Neural cell (in vitro differentiated cells): ENCODE measurements around the gene GALNT2. TPM values are rescaled to one million over a fixed set of nuclear protein-coding genes. Genes with fewer than 3 reads are reported as not detected.

Source experiments
- H2AFZ ChIP-seq: fragments of 200-600, 300-800 bp; sonication (generic), shearing (Covaris generic); 2 replicates; pipeline ENCODE4 v1.6.0; 2014; ENCODE audit warnings: low read depth, mild to moderate bottlenecking, antibody characterized with exemption, low read length, moderate library complexity
- H3F3A ChIP-seq: fragments of 200-600 bp; shearing (Covaris generic); 2 replicates; pipeline ENCODE4 v1.6.1; 2016; ENCODE audit warnings: mild to moderate bottlenecking, moderate library complexity, mixed read lengths, antibody characterized with exemption, low read length; ENCODE audit not compliant: insufficient read depth, poor library complexity, severe bottlenecking
- H3K27ac ChIP-seq: fragments of 200-600, 300-800 bp; sonication (generic), shearing (Covaris generic); 2 replicates; pipeline ENCODE4 v1.5.1; 2014; ENCODE audit warnings: mild to moderate bottlenecking, low read length, moderate library complexity
- H3K27me3 ChIP-seq: fragments of 300-800, 200-600 bp; sonication (generic), shearing (Covaris generic); 2 replicates; pipeline ENCODE4 v1.6.0; 2014; ENCODE audit warnings: mild to moderate bottlenecking, low read depth, low read length, moderate library complexity; ENCODE audit not compliant: insufficient read depth
- H3K36me3 ChIP-seq: fragments of 300-800, 200-600 bp; sonication (generic), shearing (Covaris generic); 2 replicates; pipeline ENCODE4 v1.5.1; 2014; ENCODE audit warnings: mild to moderate bottlenecking, antibody characterized with exemption, low read length, moderate library complexity; ENCODE audit not compliant: insufficient read depth
- H3K4me2 ChIP-seq: fragments of 300-800, 200-600 bp; sonication (generic), shearing (Covaris generic); 2 replicates; pipeline ENCODE4 v1.6.0; 2014; ENCODE audit warnings: mild to moderate bottlenecking, low read length
- H3K4me3 ChIP-seq: fragments of 300-800, 200-600 bp; sonication (generic), shearing (Covaris generic); 2 replicates; pipeline ENCODE4 v1.5.1; 2014; ENCODE audit warnings: mild to moderate bottlenecking, low read length, moderate library complexity
- H3K79me2 ChIP-seq: fragments of 200-600 bp; shearing (Covaris generic); replicated peaks from 2 replicates; pipeline ENCODE4 v1.6.0; 2014; ENCODE audit warnings: mild to moderate bottlenecking, low read length, moderate library complexity; ENCODE audit not compliant: insufficient read depth
- H3K9ac ChIP-seq: fragments of 300-800, 200-600 bp; sonication (generic), shearing (Covaris generic); 2 replicates; pipeline ENCODE4 v1.6.1; 2016; ENCODE audit warnings: mild to moderate bottlenecking, low read length, mixed read lengths
- H3K9me2 ChIP-seq: fragments of 200-600 bp; shearing (Covaris generic); 2 replicates; pipeline ENCODE4 v1.6.1; 2016; ENCODE audit warnings: mild to moderate bottlenecking, low read length, mixed read lengths; ENCODE audit not compliant: insufficient read depth
- H3K9me3 ChIP-seq: fragments of 200-600, 300-800 bp; sonication (generic), shearing (Covaris generic); 2 replicates; pipeline ENCODE4 v1.6.1; 2016; ENCODE audit warnings: mild to moderate bottlenecking, mixed run types, low read length, moderate library complexity, mixed read lengths
- H4K20me1 ChIP-seq: fragments of 200-600 bp; shearing (Covaris generic); 2 replicates; pipeline ENCODE4 v1.6.1; 2016; ENCODE audit warnings: mild to moderate bottlenecking, mixed run types; ENCODE audit not compliant: insufficient read depth
- EP300 ChIP-seq: fragments of 450-650 bp; conservative IDR thresholded peaks from 2 replicates; pipeline ENCODE4 v1.6.1; 2014; ENCODE audit warnings: antibody characterized with exemption, mild to moderate bottlenecking, moderate library complexity; ENCODE audit not compliant: poor library complexity, severe bottlenecking
- EZH2 ChIP-seq: fragments of 200-600, 300-800 bp; shearing (Covaris generic), sonication (generic); IDR thresholded peaks from 2 replicates; pipeline ENCODE4 v1.6.1; 2014; ENCODE audit warnings: antibody characterized with exemption, low read length, borderline replicate concordance, mild to moderate bottlenecking; ENCODE audit not compliant: insufficient read depth, poor library complexity, severe bottlenecking
- MXI1 ChIP-seq: fragments of 450-650 bp; conservative IDR thresholded peaks from 2 replicates; pipeline ENCODE4 v1.6.1; 2014; ENCODE audit warnings: antibody characterized with exemption, mild to moderate bottlenecking; ENCODE audit not compliant: poor library complexity, severe bottlenecking
- POLR2AphosphoS5 ChIP-seq: IDR thresholded peaks from 2 replicates; pipeline ENCODE4 v1.6.1; 2012
- RAD21 ChIP-seq: fragments of 450-650 bp; conservative IDR thresholded peaks from 2 replicates; pipeline ENCODE4 v1.6.1; 2014; ENCODE audit warnings: antibody characterized with exemption, mild to moderate bottlenecking, moderate library complexity
- SMC3 ChIP-seq: fragments of 450-650 bp; conservative IDR thresholded peaks from 2 replicates; pipeline ENCODE4 v1.6.1; 2014; ENCODE audit warnings: antibody characterized with exemption, mild to moderate bottlenecking, moderate library complexity; ENCODE audit not compliant: poor library complexity
- TAF1 ChIP-seq: IDR thresholded peaks from 2 replicates; pipeline ENCODE4 v1.6.1; 2012; ENCODE audit warnings: low read depth
- polyA plus RNA-seq: library from polyadenylated mRNA; depleted of rRNA; stranded (reverse); fragments of >200 nt; gene quantifications from 2 replicates; pipeline ENCODE4 v1.2.3, GENCODE V29; 2014
- TF ChIP-seq, protein P1 (sequence below): IDR thresholded peaks from 2 replicates; pipeline ENCODE4 v1.6.1; 2012; ENCODE audit warnings: borderline replicate concordance
- TF ChIP-seq, protein P2 (sequence below): fragments of 450-650 bp; IDR thresholded peaks from 2 replicates; pipeline ENCODE4 v1.5.1; 2014; ENCODE audit warnings: antibody characterized with exemption, mild to moderate bottlenecking, moderate library complexity; ENCODE audit not compliant: poor library complexity, severe bottlenecking

The GALNT2 gene
- polyA plus RNA-seq, 1 donor from 2014 or later, result 38.8 TPM

DNA sequence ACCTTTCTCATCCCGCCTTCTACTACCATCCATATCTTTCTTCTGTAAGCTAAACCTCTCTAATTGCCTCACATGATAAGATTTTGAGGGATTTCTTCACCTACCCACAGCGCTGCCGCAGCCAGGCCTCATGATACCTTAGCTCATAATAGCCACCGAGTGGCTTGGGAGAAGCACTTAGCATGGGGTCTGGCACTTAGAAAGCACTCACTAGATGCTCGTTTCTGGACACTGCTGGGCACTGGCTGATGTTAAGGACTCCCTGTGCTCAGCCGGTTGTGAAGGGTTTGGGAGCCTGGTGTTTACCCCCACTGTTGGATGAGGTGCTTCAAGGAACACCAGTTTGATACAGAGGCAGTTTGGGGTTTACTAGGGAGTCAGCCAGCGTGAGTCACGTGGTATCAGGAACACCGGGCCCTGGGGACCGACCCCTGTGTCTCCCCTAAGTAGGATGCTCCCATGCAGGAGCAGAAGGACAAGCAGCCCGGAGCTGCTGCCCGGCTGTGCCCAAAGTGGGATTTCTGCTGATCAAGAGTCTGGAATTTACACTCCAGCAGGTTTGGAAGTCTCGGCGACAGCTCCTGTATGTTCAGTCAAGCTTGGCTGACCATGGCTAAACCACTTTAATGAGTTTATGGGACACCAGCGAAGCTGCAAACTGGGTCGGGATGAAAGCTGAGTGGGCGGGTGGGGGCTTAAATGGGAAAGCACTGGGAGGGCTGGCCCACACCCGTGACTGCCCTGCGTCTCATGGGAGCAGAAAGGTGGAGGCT, 63.3 kb downstream of the GALNT2 start:
- H3K9ac ChIP-seq, result no peak overlapping the region
- no peaks in the 10 kb centered on the region for H3K27me3 ChIP-seq

DNA sequence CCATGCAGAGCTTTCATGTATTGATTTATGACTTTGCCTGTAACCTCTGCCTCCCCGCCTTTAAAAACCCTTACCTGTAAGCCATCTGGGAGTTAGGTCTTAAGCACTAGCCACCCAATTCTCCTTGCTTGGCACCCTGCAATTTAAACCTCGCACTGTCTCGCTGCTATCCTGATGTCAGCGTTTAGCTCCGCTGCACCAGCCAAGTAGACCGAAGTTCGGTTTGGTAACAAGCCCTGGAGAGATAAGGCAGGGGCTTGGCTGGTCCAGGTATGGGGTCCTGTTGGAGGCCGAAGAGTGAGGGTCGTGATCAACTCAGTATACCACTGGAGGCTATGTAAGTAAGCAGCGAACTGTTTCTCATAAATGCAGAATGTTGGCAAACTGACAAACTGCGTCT, 64.4 kb downstream of the GALNT2 start:
- no peaks in the 10 kb centered on the region for H3K9me2 ChIP-seq
- H3K27me3 ChIP-seq, result no peaks in the 10 kb centered on the region
- H3K27ac ChIP-seq, result no peak overlapping the region
- peaks cover 8% of the 10 kb centered on the region for H3K79me2 ChIP-seq
- no peak overlapping the region for H2AFZ ChIP-seq
- no peaks in the 10 kb centered on the region for H3F3A ChIP-seq
- H3K4me3 ChIP-seq, result no peak overlapping the region
- no peaks in the 10 kb centered on the region for H3K9me3 ChIP-seq
- no peaks in the 10 kb centered on the region for H3K36me3 ChIP-seq
- no peak for TF ChIP-seq EP300
- TF ChIP-seq MXI1, result no peak
- no peak for TF ChIP-seq RAD21
- TF ChIP-seq, protein P1, sequence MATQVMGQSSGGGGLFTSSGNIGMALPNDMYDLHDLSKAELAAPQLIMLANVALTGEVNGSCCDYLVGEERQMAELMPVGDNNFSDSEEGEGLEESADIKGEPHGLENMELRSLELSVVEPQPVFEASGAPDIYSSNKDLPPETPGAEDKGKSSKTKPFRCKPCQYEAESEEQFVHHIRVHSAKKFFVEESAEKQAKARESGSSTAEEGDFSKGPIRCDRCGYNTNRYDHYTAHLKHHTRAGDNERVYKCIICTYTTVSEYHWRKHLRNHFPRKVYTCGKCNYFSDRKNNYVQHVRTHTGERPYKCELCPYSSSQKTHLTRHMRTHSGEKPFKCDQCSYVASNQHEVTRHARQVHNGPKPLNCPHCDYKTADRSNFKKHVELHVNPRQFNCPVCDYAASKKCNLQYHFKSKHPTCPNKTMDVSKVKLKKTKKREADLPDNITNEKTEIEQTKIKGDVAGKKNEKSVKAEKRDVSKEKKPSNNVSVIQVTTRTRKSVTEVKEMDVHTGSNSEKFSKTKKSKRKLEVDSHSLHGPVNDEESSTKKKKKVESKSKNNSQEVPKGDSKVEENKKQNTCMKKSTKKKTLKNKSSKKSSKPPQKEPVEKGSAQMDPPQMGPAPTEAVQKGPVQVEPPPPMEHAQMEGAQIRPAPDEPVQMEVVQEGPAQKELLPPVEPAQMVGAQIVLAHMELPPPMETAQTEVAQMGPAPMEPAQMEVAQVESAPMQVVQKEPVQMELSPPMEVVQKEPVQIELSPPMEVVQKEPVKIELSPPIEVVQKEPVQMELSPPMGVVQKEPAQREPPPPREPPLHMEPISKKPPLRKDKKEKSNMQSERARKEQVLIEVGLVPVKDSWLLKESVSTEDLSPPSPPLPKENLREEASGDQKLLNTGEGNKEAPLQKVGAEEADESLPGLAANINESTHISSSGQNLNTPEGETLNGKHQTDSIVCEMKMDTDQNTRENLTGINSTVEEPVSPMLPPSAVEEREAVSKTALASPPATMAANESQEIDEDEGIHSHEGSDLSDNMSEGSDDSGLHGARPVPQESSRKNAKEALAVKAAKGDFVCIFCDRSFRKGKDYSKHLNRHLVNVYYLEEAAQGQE, result no peak
- TF ChIP-seq EZH2, result no peak
- no peak for TF ChIP-seq POLR2AphosphoS5
- TF ChIP-seq, protein P2, sequence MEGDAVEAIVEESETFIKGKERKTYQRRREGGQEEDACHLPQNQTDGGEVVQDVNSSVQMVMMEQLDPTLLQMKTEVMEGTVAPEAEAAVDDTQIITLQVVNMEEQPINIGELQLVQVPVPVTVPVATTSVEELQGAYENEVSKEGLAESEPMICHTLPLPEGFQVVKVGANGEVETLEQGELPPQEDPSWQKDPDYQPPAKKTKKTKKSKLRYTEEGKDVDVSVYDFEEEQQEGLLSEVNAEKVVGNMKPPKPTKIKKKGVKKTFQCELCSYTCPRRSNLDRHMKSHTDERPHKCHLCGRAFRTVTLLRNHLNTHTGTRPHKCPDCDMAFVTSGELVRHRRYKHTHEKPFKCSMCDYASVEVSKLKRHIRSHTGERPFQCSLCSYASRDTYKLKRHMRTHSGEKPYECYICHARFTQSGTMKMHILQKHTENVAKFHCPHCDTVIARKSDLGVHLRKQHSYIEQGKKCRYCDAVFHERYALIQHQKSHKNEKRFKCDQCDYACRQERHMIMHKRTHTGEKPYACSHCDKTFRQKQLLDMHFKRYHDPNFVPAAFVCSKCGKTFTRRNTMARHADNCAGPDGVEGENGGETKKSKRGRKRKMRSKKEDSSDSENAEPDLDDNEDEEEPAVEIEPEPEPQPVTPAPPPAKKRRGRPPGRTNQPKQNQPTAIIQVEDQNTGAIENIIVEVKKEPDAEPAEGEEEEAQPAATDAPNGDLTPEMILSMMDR, result no peak
- no peak for TF ChIP-seq SMC3
- TF ChIP-seq TAF1, result no peak
- no peaks in the 10 kb centered on the region for H4K20me1 ChIP-seq
- H3K9ac ChIP-seq, result no peak overlapping the region
- H3K4me2 ChIP-seq, result no peak overlapping the region

More for the DNA sequence above, 63.3 kb downstream of the GALNT2 start:
- H3K27ac ChIP-seq, result no peak overlapping the region
- no peaks in the 10 kb centered on the region for H3K9me2 ChIP-seq
- no peak overlapping the region for H2AFZ ChIP-seq
- H4K20me1 ChIP-seq, result no peaks in the 10 kb centered on the region
- no peaks in the 10 kb centered on the region for H3K36me3 ChIP-seq
- H3K9me3 ChIP-seq, result no peaks in the 10 kb centered on the region
- H3F3A ChIP-seq, result no peaks in the 10 kb centered on the region
- H3K79me2 ChIP-seq, result peaks cover 8% of the 10 kb centered on the region
- TF ChIP-seq MXI1 (no peak), RAD21 (no peak), TAF1 (no peak), POLR2AphosphoS5 (no peak), EP300 (no peak), SMC3 (no peak), EZH2 (no peak)
- TF ChIP-seq, protein P2, result no peak
- TF ChIP-seq, protein P1, result no peak
- no peak overlapping the region for H3K4me3 ChIP-seq
- H3K4me2 ChIP-seq, result no peak overlapping the region
